Common myeloid progenitor, CD34-positive (primary cell): ENCODE data around the gene VASH2.

ENCODE experiments used
- CTCF ChIA-PET: fragments of 350-600 bp; sonication (Branson Sonifier 250); formaldehyde crosslinking; loops from one replicate; lab custom pipeline; 2021; ENCODE audit warnings: antibody characterized with exemption; lab: Charles Lee
- POLR2A ChIA-PET: fragments of 350-600 bp; sonication (Branson Sonifier 250); formaldehyde crosslinking; loops from one replicate; lab custom pipeline; 2021; ENCODE audit warnings: antibody characterized with exemption; lab: Charles Lee
- DNase-seq, 3 donors: peaks; one replicate each; pipeline versions ENCODE4 v3.0.0 to v3.0.0-alpha.2; 2013
- H3K27ac ChIP-seq, 2 experiments: 1 replicate in 1 of 2; 2 replicates in 1 of 2; pipeline ENCODE4 v1.7.0; 2013; ENCODE audit warnings: inconsistent platforms in 2 of 2, low read length in 2 of 2, mild to moderate bottlenecking in 2 of 2, low read depth in 1 of 2, moderate library complexity in 1 of 2; ENCODE audit not compliant: severe bottlenecking in 2 of 2, insufficient read depth in 1 of 2, poor library complexity in 1 of 2
- H3K27me3 ChIP-seq, 5 experiments: replicated peaks in 2 of 5; 1 replicate in 3 of 5; 2 replicates in 2 of 5; pipeline versions ENCODE4 v1.6.1 to v1.7.0; 2013; ENCODE audit warnings: low read length in 4 of 5, mild to moderate bottlenecking in 2 of 5, moderate library complexity in 2 of 5, inconsistent platforms in 1 of 5; ENCODE audit not compliant: insufficient read depth in 5 of 5, control insufficient read depth in 4 of 5
- H3K36me3 ChIP-seq, 4 experiments: 1 replicate in 2 of 4; 2 replicates in 2 of 4; pipeline versions ENCODE4 v1.6.1 to v1.7.0; 2013; ENCODE audit warnings: low read length in 3 of 4, control low read depth in 1 of 4, mild to moderate bottlenecking in 1 of 4; ENCODE audit not compliant: control insufficient read depth in 4 of 4, insufficient read depth in 4 of 4
- H3K4me1 ChIP-seq, 4 experiments: 1 replicate in 3 of 4; 2 replicates in 1 of 4; pipeline versions ENCODE4 v1.6.1 to v1.7.1; 2013; ENCODE audit warnings: low read length in 3 of 4, mild to moderate bottlenecking in 3 of 4, control low read depth in 1 of 4, inconsistent platforms in 1 of 4, moderate library complexity in 1 of 4; ENCODE audit not compliant: control insufficient read depth in 4 of 4, insufficient read depth in 4 of 4; ENCODE audit errors: control extremely low read depth in 1 of 4
- H3K4me3 ChIP-seq, 7 experiments: 1 replicate in 4 of 7; 2 replicates in 3 of 7; pipeline versions ENCODE4 v1.5.1 to v1.7.0; 2013; ENCODE audit warnings: mild to moderate bottlenecking in 7 of 7, low read length in 6 of 7, moderate library complexity in 6 of 7, inconsistent platforms in 2 of 7, low read depth in 2 of 7, control low read depth in 1 of 7; ENCODE audit not compliant: insufficient read depth in 4 of 7, control insufficient read depth in 1 of 7; ENCODE audit errors: extremely low read depth in 1 of 7
- H3K9me3 ChIP-seq, 5 experiments: 1 replicate in 4 of 5; 2 replicates in 1 of 5; pipeline versions ENCODE4 v1.6.1 to v1.7.1; 2013; ENCODE audit warnings: low read length in 4 of 5, mild to moderate bottlenecking in 2 of 5, inconsistent platforms in 1 of 5, low read depth in 1 of 5, moderate library complexity in 1 of 5; ENCODE audit not compliant: control insufficient read depth in 4 of 5, insufficient read depth in 2 of 5; ENCODE audit errors: control extremely low read depth in 1 of 5
- WGBS: methylation state at CpG from one replicate; pipeline ENCODE4 v1.1.5; 2013; ENCODE audit not compliant: insufficient coverage; 5-methylcytosine and 5-hydroxymethylcytosine counted together

The VASH2 gene

GRCh38 chr1:212955098-212955497 lies 4.8 kb downstream of the VASH2 start:
- 100% methylated on average over 2 of the region's 3 CpGs for WGBS

GRCh38 chr1:212955961-212956620 lies 5.8 kb downstream of the VASH2 start:
- H3K4me3 ChIP-seq: peak overlapping the region in 2 of 7 experiments; percentile 20 to 34
- H3K9me3 ChIP-seq: no peaks in the 10 kb centered on the region
- H3K27me3 ChIP-seq: peaks cover 0 to 12% (median 7%) of the 10 kb centered on the region in 5 experiments
- ChIA-PET CTCF (no interaction called here), POLR2A (no interaction called here)
- no peaks in the 10 kb centered on the region for H3K36me3 ChIP-seq
- no peak overlapping the region for H3K27ac ChIP-seq
- WGBS: 30% methylated on average over 8 of the region's 8 CpGs
- peaks cover 3 to 17% (median 13%) of the 10 kb centered on the region in 4 experiments for H3K4me1 ChIP-seq
- DNase-seq: peak in 2 of 3 donors; percentile 50 to 68

More at GRCh38 chr1:212955098-212955497, 4.8 kb downstream of the VASH2 start:
- ChIA-PET POLR2A (no interaction called here), CTCF (interaction anchor here (0.9 kb wide), 1 partner anchor 11 kb away, joined by 3 read pairs; no protein-coding TSS in a partner anchor)
- Histone ChIP-seq H3K4me1 (peaks cover 3 to 26% (median 22%) of the 10 kb centered on the region in 4 experiments), H3K36me3 (no peaks in the 10 kb centered on the region), H3K4me3 (no peak overlapping the region), H3K27ac (no peak overlapping the region), H3K9me3 (no peaks in the 10 kb centered on the region), H3K27me3 (peaks cover 0 to 19% (median 10%) of the 10 kb centered on the region in 5 experiments)
- DNase-seq: no peak

GRCh38 chr1:212957546-212957945 lies 7.2 kb downstream of the VASH2 start:
- POLR2A ChIA-PET: no interaction called here
- CTCF ChIA-PET: interaction anchor here (0.6 to 1.8 kb wide), 4 partner anchors 10 to 38 kb away, joined by 3 to 12 read pairs (median 3); no protein-coding TSS in a partner anchor
- Histone ChIP-seq H3K27me3 (peaks cover 0 to 2% (median 0%) of the 10 kb centered on the region in 5 experiments), H3K4me1 (peaks cover 3 to 12% (median 8%) of the 10 kb centered on the region in 4 experiments), H3K36me3 (no peaks in the 10 kb centered on the region), H3K4me3 (no peak overlapping the region), H3K9me3 (no peaks in the 10 kb centered on the region), H3K27ac (no peak overlapping the region)
- DNase-seq: no peak
- 91% methylated on average over 6 of the region's 6 CpGs for WGBS

GRCh38 chr1:212958175-212958574 lies 7.8 kb downstream of the VASH2 start:
- Histone ChIP-seq H3K36me3 (no peaks in the 10 kb centered on the region), H3K4me1 (peaks cover 3 to 12% (median 8%) of the 10 kb centered on the region in 4 experiments), H3K27ac (no peak overlapping the region), H3K27me3 (peaks cover 0 to 2% (median 0%) of the 10 kb centered on the region in 5 experiments), H3K4me3 (no peak overlapping the region), H3K9me3 (no peaks in the 10 kb centered on the region)
- CTCF ChIA-PET: interaction anchor here (0.8 to 1.8 kb wide), 3 partner anchors 10 to 37 kb away, joined by 3 to 12 read pairs (median 3); no protein-coding TSS in a partner anchor
- peak in 2 of 3 donors; percentile 10 to 27 for DNase-seq
- WGBS: 52% methylated on average over 8 of the region's 10 CpGs
- POLR2A ChIA-PET: no interaction called here

- H3K9me3 ChIP-seq: no peaks in the 10 kb centered on the region
- peak in 1 of 3 donors; percentile 13 for DNase-seq
- H3K4me1 ChIP-seq: peaks cover 3 to 12% (median 8%) of the 10 kb centered on the region in 4 experiments
- H3K4me3 ChIP-seq: no peak overlapping the region
- no peaks in the 10 kb centered on the region for H3K36me3 ChIP-seq
- 97% methylated on average over 17 of the region's 18 CpGs for WGBS
- H3K27me3 ChIP-seq: peaks cover 0 to 2% (median 0%) of the 10 kb centered on the region in 5 experiments
- H3K27ac ChIP-seq: no peak overlapping the region
- ChIA-PET POLR2A (no interaction called here), CTCF (no interaction called here)
Observed at GRCh38 chr1:212959266-212960220, 9.2 kb downstream of the VASH2 start.

GRCh38 chr1:212960932-212961331 lies 10.6 kb downstream of the VASH2 start:
- WGBS: 98% methylated on average over 5 of the region's 6 CpGs
- Histone ChIP-seq H3K36me3 (no peaks in the 10 kb centered on the region), H3K27ac (no peak overlapping the region), H3K9me3 (no peaks in the 10 kb centered on the region), H3K27me3 (no peaks in the 10 kb centered on the region), H3K4me3 (no peak overlapping the region), H3K4me1 (peaks cover 3 to 12% (median 8%) of the 10 kb centered on the region in 4 experiments)
- POLR2A ChIA-PET: no interaction called here
- DNase-seq: no peak
- CTCF ChIA-PET: no interaction called here
